Measurements from ENCODE around the gene BCORL1.

Gene BCORL1

GRCh38 chrX:129982300-129983251, at the start of gene BCORL1:
Gene BCORL1 (plus strand): TSS chrX:129982635. CDS start chrX:130005232, 22,597 bp downstream.
- DNase-seq (ENCODE audit: low read depth in 2 of 2), result peak; percentile 70 to 79

- no peak for DNase-seq (ENCODE audit: low read depth in 2 of 2)
These were observed 49.6 kb upstream of the BCORL1 start for GRCh38 chrX:129932821-129933321.

GRCh38 chrX:129933700-129934099, 48.7 kb upstream of the BCORL1 start:
- no peak for DNase-seq (ENCODE audit: low read depth in 2 of 2)

GRCh38 chrX:129934461-129934860, 48.0 kb upstream of the BCORL1 start:
- no peak for DNase-seq (ENCODE audit: low read depth in 2 of 2)

GRCh38 chrX:129934952-129935351, 47.5 kb upstream of the BCORL1 start:
- DNase-seq (ENCODE audit: low read depth in 2 of 2), result no peak

GRCh38 chrX:129938081-129938480, 44.4 kb upstream of the BCORL1 start:
- no peak for DNase-seq (ENCODE audit: low read depth in 2 of 2)

GRCh38 chrX:129939986-129940385, 42.4 kb upstream of the BCORL1 start:
- no peak for DNase-seq (ENCODE audit: low read depth in 2 of 2)

- no peak for DNase-seq (ENCODE audit: low read depth in 2 of 2)
These were observed 41.7 kb upstream of the BCORL1 start for GRCh38 chrX:129940721-129941120.

GRCh38 chrX:129945131-129945530, 37.3 kb upstream of the BCORL1 start:
- no peak for DNase-seq (ENCODE audit: low read depth in 2 of 2)

- no peak for DNase-seq (ENCODE audit: low read depth in 2 of 2)
These were observed 29.1 kb upstream of the BCORL1 start for GRCh38 chrX:129953334-129953648.

GRCh38 chrX:129953881-129954280, 28.6 kb upstream of the BCORL1 start:
- DNase-seq (ENCODE audit: low read depth in 2 of 2), result no peak

GRCh38 chrX:129954804-129955203, 27.6 kb upstream of the BCORL1 start:
- no peak for DNase-seq (ENCODE audit: low read depth in 2 of 2)

GRCh38 chrX:129955682-129956081, 26.8 kb upstream of the BCORL1 start:
- no peak for DNase-seq (ENCODE audit: low read depth in 2 of 2)

- no peak for DNase-seq (ENCODE audit: low read depth in 2 of 2)
These were observed 26.3 kb upstream of the BCORL1 start for GRCh38 chrX:129956145-129956544.

GRCh38 chrX:129956765-129957164, 25.7 kb upstream of the BCORL1 start:
- no peak for DNase-seq (ENCODE audit: low read depth in 2 of 2)

- no peak for DNase-seq (ENCODE audit: low read depth in 2 of 2)
These were observed 25.0 kb upstream of the BCORL1 start for GRCh38 chrX:129957241-129958082.

- DNase-seq (ENCODE audit: low read depth in 2 of 2), result no peak
These were observed 24.4 kb upstream of the BCORL1 start for GRCh38 chrX:129958083-129958465.

GRCh38 chrX:129958814-129959492, 23.5 kb upstream of the BCORL1 start:
- no peak for DNase-seq (ENCODE audit: low read depth in 2 of 2)

- DNase-seq (ENCODE audit: low read depth in 2 of 2), result no peak
These were observed 23.0 kb upstream of the BCORL1 start for GRCh38 chrX:129959493-129959832.

GRCh38 chrX:129961180-129962083, 21.0 kb upstream of the BCORL1 start:
- DNase-seq (ENCODE audit: low read depth in 2 of 2), result no peak

GRCh38 chrX:129963729-129964128, 18.7 kb upstream of the BCORL1 start:
- DNase-seq (ENCODE audit: low read depth in 2 of 2), result no peak

Measured in activated CD8-positive, alpha-beta memory T cell treated with anti-CD3 and anti-CD28 coated beads for 4 hours (primary cell).